H9 (cell line): ENCODE measurements around the gene SRSF10. TPM values are rescaled to one million over a fixed set of nuclear protein-coding genes. Genes with fewer than 3 reads are reported as not detected.

ENCODE experiments used
- DNase-seq: peaks from one replicate; pipeline ENCODE4 v3.0.0-alpha.2; 2017
- H2AFZ ChIP-seq: one replicate; pipeline ENCODE4 v1.6.1; 2013; ENCODE audit warnings: mild to moderate bottlenecking, low read length, control low read depth, moderate library complexity
- H2AK5ac ChIP-seq: 2 replicates; pipeline ENCODE4 v1.6.1; 2013; ENCODE audit warnings: low read length, control low read depth, mixed read lengths; ENCODE audit not compliant: insufficient read length
- H2BK120ac ChIP-seq: one replicate; pipeline ENCODE4 v1.6.1; 2013; ENCODE audit warnings: low read depth, mild to moderate bottlenecking, low read length, control low read depth, inconsistent platforms; ENCODE audit not compliant: poor library complexity, severe bottlenecking
- H2BK12ac ChIP-seq: 2 replicates; pipeline ENCODE4 v1.6.1; 2013; ENCODE audit warnings: low read length, control low read depth, mixed read lengths, low read depth; ENCODE audit not compliant: insufficient read length
- H2BK15ac ChIP-seq: 2 replicates; pipeline ENCODE4 v1.6.1; 2013; ENCODE audit warnings: low read depth, low read length, control low read depth
- H2BK20ac ChIP-seq: one replicate; pipeline ENCODE4 v1.6.1; 2013; ENCODE audit warnings: low read depth, mild to moderate bottlenecking, low read length, control low read depth, inconsistent platforms; ENCODE audit not compliant: poor library complexity, severe bottlenecking
- H2BK5ac ChIP-seq: 2 replicates; pipeline ENCODE4 v1.6.1; 2013; ENCODE audit warnings: low read length, control low read depth, mixed read lengths; ENCODE audit not compliant: insufficient read length
- H3K14ac ChIP-seq: 2 replicates; pipeline ENCODE4 v1.6.1; 2013; ENCODE audit warnings: low read length, control low read depth; ENCODE audit not compliant: insufficient read depth
- H3K18ac ChIP-seq: 2 replicates; pipeline ENCODE4 v1.6.1; 2013; ENCODE audit warnings: low read depth, mild to moderate bottlenecking, mixed read lengths, low read length, control low read depth; ENCODE audit not compliant: insufficient read length
- H3K23ac ChIP-seq: 2 replicates; pipeline ENCODE4 v1.6.1; 2013; ENCODE audit warnings: low read length, control low read depth, mixed read lengths, low read depth; ENCODE audit not compliant: insufficient read length
- H3K23me2 ChIP-seq: 2 replicates; pipeline ENCODE4 v1.6.1; 2013; ENCODE audit warnings: low read depth, mild to moderate bottlenecking, mixed read lengths, low read length, control low read depth; ENCODE audit not compliant: insufficient read length, poor library complexity, severe bottlenecking
- H3K27ac ChIP-seq: 2 replicates; pipeline ENCODE4 v1.5.1; 2013; ENCODE audit warnings: low read length, control low read depth, mixed read lengths, low read depth; ENCODE audit not compliant: insufficient read length
- H3K27me3 ChIP-seq: 2 replicates; pipeline ENCODE4 v1.6.1; 2013; ENCODE audit warnings: low read length, control low read depth, inconsistent platforms; ENCODE audit not compliant: insufficient read depth
- H3K4ac ChIP-seq: 2 replicates; pipeline ENCODE4 v1.6.1; 2013; ENCODE audit warnings: low read depth, mild to moderate bottlenecking, control low read depth, inconsistent platforms, low read length, moderate library complexity
- H3K4me1 ChIP-seq: 2 replicates; pipeline ENCODE4 v1.6.1; 2013; ENCODE audit warnings: low read length, control low read depth, inconsistent platforms; ENCODE audit not compliant: insufficient read depth
- H3K4me2 ChIP-seq: 2 replicates; pipeline ENCODE4 v1.6.1; 2013; ENCODE audit warnings: low read length, control low read depth, mixed read lengths; ENCODE audit not compliant: insufficient read length, insufficient read depth
- H3K56ac ChIP-seq: 2 replicates; pipeline ENCODE4 v1.6.1; 2013; ENCODE audit warnings: low read depth, mild to moderate bottlenecking, mixed read lengths, low read length, control low read depth; ENCODE audit not compliant: insufficient read length
- H3K79me1 ChIP-seq: 2 replicates; pipeline ENCODE4 v1.6.1; 2013; ENCODE audit warnings: low read depth, mild to moderate bottlenecking, moderate library complexity, low read length, control low read depth, inconsistent platforms; ENCODE audit not compliant: insufficient read depth, poor library complexity, severe bottlenecking
- H3K79me2 ChIP-seq: 2 replicates; pipeline ENCODE4 v1.6.1; 2013; ENCODE audit warnings: low read length, control low read depth, inconsistent platforms; ENCODE audit not compliant: insufficient read depth
- H3K9ac ChIP-seq: 2 replicates; pipeline ENCODE4 v1.6.1; 2013; ENCODE audit warnings: low read length, control low read depth, mixed read lengths; ENCODE audit not compliant: insufficient read length; ENCODE audit errors: extremely low read depth
- H3K9me3 ChIP-seq: one replicate; pipeline ENCODE4 v1.6.1; 2013; ENCODE audit warnings: low read depth, low read length, inconsistent platforms; ENCODE audit not compliant: control insufficient read depth
- H3T11ph ChIP-seq: one replicate; pipeline ENCODE4 v1.6.1; 2013; ENCODE audit warnings: mild to moderate bottlenecking, low read length, control low read depth, inconsistent platforms
- H4K20me1 ChIP-seq: one replicate; pipeline ENCODE4 v1.6.1; 2013; ENCODE audit not compliant: control insufficient read depth, insufficient read length, insufficient read depth
- H4K5ac ChIP-seq: 2 replicates; pipeline ENCODE4 v1.6.1; 2013; ENCODE audit warnings: low read depth, mild to moderate bottlenecking, mixed read lengths, low read length, control low read depth; ENCODE audit not compliant: insufficient read length
- H4K8ac ChIP-seq: replicated peaks from 2 replicates; pipeline ENCODE4 v1.6.1; 2013; ENCODE audit warnings: low read length, control low read depth, mixed read lengths, low read depth; ENCODE audit not compliant: insufficient read length
- H4K91ac ChIP-seq: 2 replicates; pipeline ENCODE4 v1.6.1; 2013; ENCODE audit warnings: low read depth, mild to moderate bottlenecking, moderate library complexity, mixed read lengths, low read length, control low read depth; ENCODE audit not compliant: insufficient read length
- H3K27ac Mint-ChIP-seq, 3 experiments: 2 replicates in 2 of 3; 3 replicates in 1 of 3; pipeline ENCODE4 v1.8.0; 2020 to 2021; ENCODE audit warnings: mixed read lengths in 3 of 3, mild to moderate bottlenecking in 1 of 3, moderate library complexity in 1 of 3
- H3K27me3 Mint-ChIP-seq: 2 replicates; pipeline ENCODE4 v1.8.0; 2021; ENCODE audit warnings: low read depth, mild to moderate bottlenecking, moderate library complexity, mixed read lengths
- H3K36me3 Mint-ChIP-seq, 3 experiments: 2 replicates in 2 of 3; 3 replicates in 1 of 3; pipeline ENCODE4 v1.8.0; 2020 to 2021; ENCODE audit warnings: low read depth in 3 of 3, mixed read lengths in 3 of 3; ENCODE audit not compliant: insufficient read depth in 1 of 3
- H3K4me1 Mint-ChIP-seq, 2 experiments: 2 replicates each; pipeline ENCODE4 v1.8.0; 2020; ENCODE audit warnings: mixed read lengths in 2 of 2
- H3K4me3 Mint-ChIP-seq, 2 experiments: 2 replicates in 1 of 2; 3 replicates in 1 of 2; pipeline ENCODE4 v1.8.0; 2020 to 2021; ENCODE audit warnings: mild to moderate bottlenecking in 2 of 2, mixed read lengths in 2 of 2, moderate library complexity in 1 of 2
- H3K9me3 Mint-ChIP-seq, 2 experiments: 2 replicates in 1 of 2; 3 replicates in 1 of 2; pipeline ENCODE4 v1.8.0; 2020; ENCODE audit warnings: mild to moderate bottlenecking in 2 of 2, mixed read lengths in 2 of 2, moderate library complexity in 1 of 2
- WGBS: extraction: QIAGEN DNeasy Blood & Tissue Kit; methylation state at CpG from one replicate; pipeline ENCODE4 v1.1.7; 2013; ENCODE audit warnings: missing lambda C conversion rate, low lambda C conversion rate, mixed read lengths; ENCODE audit not compliant: insufficient read length; ENCODE audit errors: extremely low coverage; 5-methylcytosine and 5-hydroxymethylcytosine counted together
- total RNA-seq: library from RNA; stranded (reverse); gene quantifications from 2 replicates; pipeline ENCODE4 v1.2.1, GENCODE V29; 2021
- TF ChIP-seq, protein P1 (sequence below): fragments of 200-600 bp; sonication (generic); conservative IDR thresholded peaks from 3 replicates; pipeline ENCODE4 v1.8.0; 2021; ENCODE audit warnings: antibody characterized with exemption, mild to moderate bottlenecking

SRSF10 gene
- total RNA-seq, 1 experiment from 2014 or later, result 238 TPM

- no peak overlapping the region for H2AK5ac ChIP-seq
- H2BK20ac ChIP-seq, result no peak overlapping the region
- H3K18ac ChIP-seq, result no peak overlapping the region
- no peaks in the 10 kb centered on the region for H3K9me3 ChIP-seq
- no peak overlapping the region for H4K5ac ChIP-seq
- H2BK15ac ChIP-seq, result no peak overlapping the region
- no peak overlapping the region for H3K9ac ChIP-seq
- no peaks in the 10 kb centered on the region for H3K79me2 ChIP-seq
- no peaks in the 10 kb centered on the region for H3K4me1 ChIP-seq
- no peak overlapping the region for H2BK12ac ChIP-seq
- DNase-seq, result no peak
- H4K91ac ChIP-seq, result no peak overlapping the region
- peaks cover 3 to 6% of the 10 kb centered on the region in 2 experiments; a peak in 4 of 5 replicates for H3K9me3 Mint-ChIP-seq
- no peak overlapping the region for H3K27ac ChIP-seq
- no peak overlapping the region for H3K14ac ChIP-seq
- H3T11ph ChIP-seq, result no peak overlapping the region
- no peaks in the 10 kb centered on the region for H3K23me2 ChIP-seq
- H2BK120ac ChIP-seq, result no peak overlapping the region
- H3K27me3 ChIP-seq, result no peaks in the 10 kb centered on the region
- H3K36me3 Mint-ChIP-seq, result peaks cover 2 to 3% (median 2%) of the 10 kb centered on the region in 3 experiments; a peak in 4 of 7 replicates
- no peak overlapping the region for H2BK5ac ChIP-seq
- 0 out of 2 replicates have a peak, but pooled peaks cover 1% of the 10 kb centered on the region for H3K27me3 Mint-ChIP-seq
- H3K27ac Mint-ChIP-seq, result no peak overlapping the region
- H3K4ac ChIP-seq, result no peak overlapping the region
- H4K8ac ChIP-seq, result no peak overlapping the region
- H3K56ac ChIP-seq, result no peak overlapping the region
- H3K79me1 ChIP-seq, result no peaks in the 10 kb centered on the region
- TF ChIP-seq, protein P1, sequence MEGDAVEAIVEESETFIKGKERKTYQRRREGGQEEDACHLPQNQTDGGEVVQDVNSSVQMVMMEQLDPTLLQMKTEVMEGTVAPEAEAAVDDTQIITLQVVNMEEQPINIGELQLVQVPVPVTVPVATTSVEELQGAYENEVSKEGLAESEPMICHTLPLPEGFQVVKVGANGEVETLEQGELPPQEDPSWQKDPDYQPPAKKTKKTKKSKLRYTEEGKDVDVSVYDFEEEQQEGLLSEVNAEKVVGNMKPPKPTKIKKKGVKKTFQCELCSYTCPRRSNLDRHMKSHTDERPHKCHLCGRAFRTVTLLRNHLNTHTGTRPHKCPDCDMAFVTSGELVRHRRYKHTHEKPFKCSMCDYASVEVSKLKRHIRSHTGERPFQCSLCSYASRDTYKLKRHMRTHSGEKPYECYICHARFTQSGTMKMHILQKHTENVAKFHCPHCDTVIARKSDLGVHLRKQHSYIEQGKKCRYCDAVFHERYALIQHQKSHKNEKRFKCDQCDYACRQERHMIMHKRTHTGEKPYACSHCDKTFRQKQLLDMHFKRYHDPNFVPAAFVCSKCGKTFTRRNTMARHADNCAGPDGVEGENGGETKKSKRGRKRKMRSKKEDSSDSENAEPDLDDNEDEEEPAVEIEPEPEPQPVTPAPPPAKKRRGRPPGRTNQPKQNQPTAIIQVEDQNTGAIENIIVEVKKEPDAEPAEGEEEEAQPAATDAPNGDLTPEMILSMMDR, result peak; percentile 62
- WGBS, result no CpG with 5 or more reads among the region's 4 CpGs
- no peak overlapping the region for H2AFZ ChIP-seq
- peaks cover 0 to 2% of the 10 kb centered on the region in 2 experiments; a peak in 2 of 4 replicates for H3K4me1 Mint-ChIP-seq
- H3K4me3 Mint-ChIP-seq, result no peak overlapping the region
- no peak overlapping the region for H3K23ac ChIP-seq
- H3K4me2 ChIP-seq, result no peak overlapping the region
- H4K20me1 ChIP-seq, result no peaks in the 10 kb centered on the region
These were observed 47.8 kb upstream of the SRSF10 start for GRCh38 chr1:24027838-24028468.
